Right lobe of liver (tissue), 4 donors: ENCODE results near the gene C2orf69.

Experiments used
- CTCF ChIP-seq, 4 donors: fragments of 200-600 bp in 3 of 4; fragments of 450-650 bp in 1 of 4; IDR thresholded peaks; one replicate each; pipeline versions ENCODE4 v1.5.1 to v1.8.0; 2016 to 2022; ENCODE audit warnings: antibody characterized with exemption in 4 of 4, mild to moderate bottlenecking in 2 of 4
- POLR2A ChIP-seq: fragments of 450-650 bp; IDR thresholded peaks from one replicate; pipeline ENCODE4 v1.6.1; 2017; ENCODE audit warnings: antibody characterized with exemption, mild to moderate bottlenecking
- donor health status: DM: no; HTN: no; CAD: no.
- donor health status: DM: no; HTN: no; CAD: no.
- donor health status: DM: no; HTN: yes; CAD: no.

DNA sequence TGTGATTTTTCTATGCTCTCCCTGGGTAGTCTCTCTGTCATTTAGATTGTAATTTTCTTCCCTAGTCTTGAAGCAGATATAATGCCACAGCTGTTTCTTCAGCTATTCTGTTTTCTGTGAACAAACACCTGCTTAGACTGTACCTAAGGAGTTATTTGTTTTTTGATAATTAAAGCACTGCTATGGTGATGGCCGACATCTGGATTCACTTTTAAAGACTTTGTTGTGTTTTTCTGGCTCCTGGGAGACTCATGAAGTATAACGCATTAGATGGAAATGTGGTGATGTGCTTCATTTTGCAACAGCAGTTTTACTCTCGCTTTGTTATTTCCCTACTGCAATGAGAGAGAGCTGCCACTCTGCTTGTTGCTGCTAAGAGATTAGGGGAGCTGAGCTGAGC lies 15.7 kb upstream of the C2orf69 start:
- TF ChIP-seq CTCF (IDR thresholded peaks at IDR 0.05) (no peak), POLR2A (no peak)
